NCI-H524 (cell line): Measurements from ENCODE around the gene YWHAH.
A peak's percentile ranks its signal among the peaks of the same experiment; 100 is the strongest.

Source experiments
- DNase-seq, 2 experiments: peaks; one replicate each; lab custom pipeline; 2025; lab: John Stamatoyannopoulos, UW

Gene YWHAH

GRCh38 chr22:31943978-31944699, at the start of gene YWHAH:
Gene YWHAH (plus strand): TSS chr22:31944535. CDS start chr22:31944734, 199 bp downstream.
- DNase-seq = peak; percentile 91 to 94

GRCh38 chr22:31895411-31896123, 48.8 kb upstream of the YWHAH start:
- no peak for DNase-seq

- DNase-seq = no peak
Measured at GRCh38 chr22:31896472-31896871, 47.9 kb upstream of the YWHAH start.

- no peak for DNase-seq
Measured at GRCh38 chr22:31897842-31898805, 46.2 kb upstream of the YWHAH start.

- no peak for DNase-seq
Measured at GRCh38 chr22:31898926-31899325, 45.4 kb upstream of the YWHAH start.

GRCh38 chr22:31899669-31900068, 44.7 kb upstream of the YWHAH start:
- DNase-seq = no peak

GRCh38 chr22:31901388-31902137, 42.8 kb upstream of the YWHAH start:
- no peak for DNase-seq

GRCh38 chr22:31904651-31905050, 39.7 kb upstream of the YWHAH start:
- no peak for DNase-seq

GRCh38 chr22:31905356-31905755, 39.0 kb upstream of the YWHAH start:
- no peak for DNase-seq

GRCh38 chr22:31906086-31906485, 38.2 kb upstream of the YWHAH start:
- DNase-seq = no peak

GRCh38 chr22:31906569-31906968, 37.8 kb upstream of the YWHAH start:
- peak in 1 of 2 experiments; percentile 35 for DNase-seq

GRCh38 chr22:31909977-31910376, 34.4 kb upstream of the YWHAH start:
- DNase-seq = no peak

- DNase-seq = no peak
Measured at GRCh38 chr22:31911565-31912406, 32.5 kb upstream of the YWHAH start.

GRCh38 chr22:31912407-31912743, 32.0 kb upstream of the YWHAH start:
- DNase-seq = no peak

- no peak for DNase-seq
Measured at GRCh38 chr22:31915586-31915985, 28.7 kb upstream of the YWHAH start.

- DNase-seq = no peak
Measured at GRCh38 chr22:31917227-31917921, 27.0 kb upstream of the YWHAH start.

- no peak for DNase-seq
Measured at GRCh38 chr22:31919730-31920129, 24.6 kb upstream of the YWHAH start.

- no peak for DNase-seq
Measured at GRCh38 chr22:31920306-31920705, 24.0 kb upstream of the YWHAH start.

- no peak for DNase-seq
Measured at GRCh38 chr22:31921106-31921505, 23.2 kb upstream of the YWHAH start.

- no peak for DNase-seq
Measured at GRCh38 chr22:31922534-31922933, 21.8 kb upstream of the YWHAH start.
